Panc1 (cell line): Measurements from ENCODE around the gene POLR1C.

ENCODE experiments used
- CTCF ChIP-seq: fragments of 450-650 bp; IDR thresholded peaks from 2 replicates; pipeline ENCODE4 v1.5.1; 2017; ENCODE audit warnings: mild to moderate bottlenecking
- POLR2AphosphoS5 ChIP-seq: IDR thresholded peaks from 2 replicates; pipeline ENCODE4 v1.6.1; 2012; ENCODE audit warnings: mild to moderate bottlenecking, low read depth, low read length, moderate library complexity
- REST ChIP-seq, 2 experiments: IDR thresholded peaks; 2 replicates each; pipeline ENCODE4 v1.6.1; 2011 to 2012; ENCODE audit warnings: low read depth in 2 of 2, control low read depth in 1 of 2, low read length in 1 of 2, mild to moderate bottlenecking in 1 of 2, moderate library complexity in 1 of 2; ENCODE audit not compliant: insufficient read depth in 1 of 2
- SIN3A ChIP-seq: IDR thresholded peaks from 2 replicates; pipeline ENCODE4 v1.6.1; 2012; ENCODE audit warnings: low read depth, mild to moderate bottlenecking, low read length, moderate library complexity, borderline replicate concordance; ENCODE audit not compliant: insufficient read depth
- TCF7L2 ChIP-seq: IDR thresholded peaks from 2 replicates; pipeline ENCODE4 v1.6.1; 2011; ENCODE audit warnings: mild to moderate bottlenecking, low read depth, low read length, inconsistent platforms

GRCh38 chr6:43500921-43501320 is 16.0 kb upstream of the POLR1C start:
- no peak for TF ChIP-seq CTCF
- no peak for TF ChIP-seq TCF7L2
- TF ChIP-seq POLR2AphosphoS5: no peak
- TF ChIP-seq REST (IDR thresholded peaks at IDR 0.05; ENCODE audit: insufficient read depth in 1 of 2, low read depth in 2 of 2, low read length in 1 of 2): no peak
- no peak for TF ChIP-seq SIN3A
